ENCODE data around the gene FAM168A.

- TF ChIP-seq, protein P1, sequence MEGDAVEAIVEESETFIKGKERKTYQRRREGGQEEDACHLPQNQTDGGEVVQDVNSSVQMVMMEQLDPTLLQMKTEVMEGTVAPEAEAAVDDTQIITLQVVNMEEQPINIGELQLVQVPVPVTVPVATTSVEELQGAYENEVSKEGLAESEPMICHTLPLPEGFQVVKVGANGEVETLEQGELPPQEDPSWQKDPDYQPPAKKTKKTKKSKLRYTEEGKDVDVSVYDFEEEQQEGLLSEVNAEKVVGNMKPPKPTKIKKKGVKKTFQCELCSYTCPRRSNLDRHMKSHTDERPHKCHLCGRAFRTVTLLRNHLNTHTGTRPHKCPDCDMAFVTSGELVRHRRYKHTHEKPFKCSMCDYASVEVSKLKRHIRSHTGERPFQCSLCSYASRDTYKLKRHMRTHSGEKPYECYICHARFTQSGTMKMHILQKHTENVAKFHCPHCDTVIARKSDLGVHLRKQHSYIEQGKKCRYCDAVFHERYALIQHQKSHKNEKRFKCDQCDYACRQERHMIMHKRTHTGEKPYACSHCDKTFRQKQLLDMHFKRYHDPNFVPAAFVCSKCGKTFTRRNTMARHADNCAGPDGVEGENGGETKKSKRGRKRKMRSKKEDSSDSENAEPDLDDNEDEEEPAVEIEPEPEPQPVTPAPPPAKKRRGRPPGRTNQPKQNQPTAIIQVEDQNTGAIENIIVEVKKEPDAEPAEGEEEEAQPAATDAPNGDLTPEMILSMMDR (optimal IDR thresholded peaks at IDR 0.05 in 1 of 3, IDR thresholded peaks at IDR 0.05 in 1 of 3, conservative IDR thresholded peaks at IDR 0.05 in 1 of 3; ENCODE audit: extremely low read depth in 1 of 3, insufficient read depth in 2 of 3, low read length in 3 of 3) = no peak
- TF ChIP-seq EZH2 (IDR thresholded peaks at IDR 0.05; ENCODE audit: low read length) = no peak
Measured at GRCh38 chr11:73590991-73591390, 6.9 kb downstream of the FAM168A start.

All from keratinocyte (primary cell).